ENCODE data around the gene SMIM1. TPM values are rescaled to one million over a fixed set of nuclear protein-coding genes. Genes with fewer than 3 reads are reported as not detected.

The SMIM1 gene
- total and polyA plus RNA-seq, 2 of the 4 experiments (the other 2 are of a cell fraction), result 0.90 to 3.4 TPM

DNA sequence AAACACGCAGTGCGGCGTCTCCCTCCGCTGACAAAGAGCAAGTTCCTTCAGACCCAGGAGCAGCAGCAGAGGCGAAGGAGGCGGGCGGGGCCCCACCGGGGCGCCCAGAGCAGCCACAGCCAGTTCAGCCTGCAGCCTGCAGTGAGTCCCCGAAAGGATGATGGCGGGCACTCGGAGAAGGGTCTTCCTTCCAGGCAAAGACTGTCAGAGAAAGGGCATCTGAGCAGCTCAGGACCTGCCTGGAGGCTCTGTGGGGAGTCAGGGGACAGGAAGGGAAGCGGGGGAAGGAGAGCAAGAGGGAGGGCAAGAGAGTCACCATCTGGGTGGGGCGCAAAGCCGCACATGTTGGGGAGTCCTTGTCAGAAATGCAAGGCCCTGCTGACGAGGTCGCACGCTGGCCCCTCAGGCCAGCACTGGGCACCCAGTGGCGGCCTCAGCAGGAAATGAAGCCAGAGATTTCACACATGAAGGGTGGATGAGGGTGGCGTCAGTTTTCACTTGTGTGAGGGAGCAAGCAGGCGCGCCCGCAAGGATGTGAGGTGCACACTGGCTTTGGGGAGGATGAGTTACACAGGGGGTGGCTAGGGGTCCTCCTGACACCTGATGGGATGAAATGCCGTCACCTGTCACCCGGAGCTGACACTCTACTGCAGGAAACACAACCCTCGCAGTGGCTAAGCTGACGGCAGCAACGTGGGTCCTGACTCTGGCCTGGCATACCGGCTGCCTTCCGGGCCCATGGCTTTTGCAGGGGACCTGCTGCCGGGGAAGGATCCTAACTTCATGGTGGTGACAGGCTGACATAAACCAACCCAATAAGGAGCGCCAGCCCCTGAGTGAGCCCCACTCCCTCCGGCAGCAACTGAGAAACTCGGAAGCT lies 17.1 kb downstream of the SMIM1 start:
- no peaks in the 10 kb centered on the region; the same call in 1 of the 2 replicates for H3K9me1 ChIP-seq (ENCODE audit: insufficient read depth, low read length)
- no peak overlapping the region for H3K9ac ChIP-seq (ENCODE audit: low read depth, low read length)
- H3K56ac ChIP-seq (ENCODE audit: extremely low read depth, insufficient read depth, low read length), result no peak overlapping the region
- H2AK5ac ChIP-seq (ENCODE audit: low read depth, low read length), result no peak overlapping the region
- no peaks in the 10 kb centered on the region for H3K9me3 ChIP-seq (ENCODE audit: control insufficient read depth, insufficient read depth, low read length)
- CTCF ChIA-PET, result no interaction called here
- H2BK15ac ChIP-seq (ENCODE audit: low read depth, low read length), result no peak overlapping the region
- H4K8ac ChIP-seq (ENCODE audit: low read depth in 2 of 2, low read length in 2 of 2), result no peak overlapping the region
- H3K4ac ChIP-seq (ENCODE audit: low read depth, low read length), result no peak overlapping the region
- H4K20me1 ChIP-seq (ENCODE audit: insufficient read depth, low read length), result peaks cover 63% of the 10 kb centered on the region
- no peak overlapping the region for H2AFZ ChIP-seq (replicated peaks; ENCODE audit: low read length, poor library complexity)
- no peak overlapping the region for H4K5ac ChIP-seq (ENCODE audit: low read depth, low read length)
- no peaks in the 10 kb centered on the region for H3K27me3 ChIP-seq (ENCODE audit: control insufficient read depth, insufficient read depth, low read length)
- H3K18ac ChIP-seq (ENCODE audit: low read depth, low read length), result no peak overlapping the region
- ATAC-seq (ENCODE audit: low read depth) (no peak), DNase-seq (no peak)
- no TSS peak for BruUV-seq (replicated peaks)
- H3K23ac ChIP-seq (ENCODE audit: low read depth, low read length), result no peak overlapping the region
- peaks cover 14 to 53% of the 10 kb centered on the region in 2 experiments for H3K79me1 ChIP-seq (ENCODE audit: low read depth in 1 of 2, low read length in 2 of 2)
- no peak overlapping the region for H3K4me2 ChIP-seq (ENCODE audit: low read depth, low read length)
- no peak overlapping the region for H2BK20ac ChIP-seq (ENCODE audit: low read depth, low read length)
- POLR2A ChIA-PET (ENCODE audit: unreplicated experiment), result no interaction called here
- H3K36me3 ChIP-seq (ENCODE audit: control insufficient read depth, insufficient read depth, low read length), result peaks cover 44% of the 10 kb centered on the region
- H3K4me1 ChIP-seq (ENCODE audit: control insufficient read depth, insufficient read depth, low read length), result peaks cover 3% of the 10 kb centered on the region; the same call in 1 of the 2 replicates
- no peak overlapping the region for H3K14ac ChIP-seq (replicated peaks; ENCODE audit: low read depth, low read length)
- H3K27ac ChIP-seq (ENCODE audit: insufficient read depth, low read length), result no peak overlapping the region
- in situ Hi-C loops (cut with MboI; ENCODE audit: low sequenced_read_pairs), result no loop called here
- H2AK9ac ChIP-seq (replicated peaks; ENCODE audit: low read depth, low read length, poor library complexity), result no peak overlapping the region
- H2BK120ac ChIP-seq (ENCODE audit: low read depth, low read length), result no peak overlapping the region
- dilution Hi-C loops (cut with HindIII; ENCODE audit: low sequenced_read_pairs, unreplicated experiment), result no loop called here
- no peak overlapping the region for H4K91ac ChIP-seq (ENCODE audit: insufficient read depth, low read depth, low read length)
- 95% methylated on average over 17 of the region's 34 CpGs; no CpG with 5 or more reads in 1 of the 2 experiments for WGBS, 2 experiments (ENCODE audit: extremely low coverage in 2 of 2, insufficient read length in 1 of 2)
- H3K4me3 ChIP-seq (ENCODE audit: insufficient read depth, low read depth, low read length), result no peak overlapping the region
- no peak overlapping the region for H2BK5ac ChIP-seq (ENCODE audit: low read depth, low read length, poor library complexity, severe bottlenecking)
- intact Hi-C loops (cut with micrococcal nuclease), result no loop called here
- no peak for TF ChIP-seq FOS (IDR thresholded peaks at IDR 0.05; ENCODE audit: low read depth, low read length)
- TF ChIP-seq SMC3 (IDR thresholded peaks at IDR 0.05; ENCODE audit: low read depth, low read length), result no peak
- TF ChIP-seq MAFK (IDR thresholded peaks at IDR 0.05; ENCODE audit: low read depth, low read length), result no peak
- TF ChIP-seq MAZ (IDR thresholded peaks at IDR 0.05; ENCODE audit: borderline replicate concordance, low read depth, low read length), result no peak
- TF ChIP-seq RFX5 (IDR thresholded peaks at IDR 0.05; ENCODE audit: low read depth, low read length), result no peak
- no peak for TF ChIP-seq MXI1 (IDR thresholded peaks at IDR 0.05; ENCODE audit: borderline replicate concordance, low read depth, low read length)
- no peak for TF ChIP-seq POLR2A (IDR thresholded peaks at IDR 0.05; ENCODE audit: low read depth, low read length)
- TF ChIP-seq CHD1 (IDR thresholded peaks at IDR 0.05; ENCODE audit: low read depth, low read length), result no peak
- TF ChIP-seq, protein P1, sequence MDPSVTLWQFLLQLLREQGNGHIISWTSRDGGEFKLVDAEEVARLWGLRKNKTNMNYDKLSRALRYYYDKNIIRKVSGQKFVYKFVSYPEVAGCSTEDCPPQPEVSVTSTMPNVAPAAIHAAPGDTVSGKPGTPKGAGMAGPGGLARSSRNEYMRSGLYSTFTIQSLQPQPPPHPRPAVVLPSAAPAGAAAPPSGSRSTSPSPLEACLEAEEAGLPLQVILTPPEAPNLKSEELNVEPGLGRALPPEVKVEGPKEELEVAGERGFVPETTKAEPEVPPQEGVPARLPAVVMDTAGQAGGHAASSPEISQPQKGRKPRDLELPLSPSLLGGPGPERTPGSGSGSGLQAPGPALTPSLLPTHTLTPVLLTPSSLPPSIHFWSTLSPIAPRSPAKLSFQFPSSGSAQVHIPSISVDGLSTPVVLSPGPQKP (IDR thresholded peaks at IDR 0.05; ENCODE audit: borderline replicate concordance, low read depth, low read length), result no peak
- TF ChIP-seq, protein P2, sequence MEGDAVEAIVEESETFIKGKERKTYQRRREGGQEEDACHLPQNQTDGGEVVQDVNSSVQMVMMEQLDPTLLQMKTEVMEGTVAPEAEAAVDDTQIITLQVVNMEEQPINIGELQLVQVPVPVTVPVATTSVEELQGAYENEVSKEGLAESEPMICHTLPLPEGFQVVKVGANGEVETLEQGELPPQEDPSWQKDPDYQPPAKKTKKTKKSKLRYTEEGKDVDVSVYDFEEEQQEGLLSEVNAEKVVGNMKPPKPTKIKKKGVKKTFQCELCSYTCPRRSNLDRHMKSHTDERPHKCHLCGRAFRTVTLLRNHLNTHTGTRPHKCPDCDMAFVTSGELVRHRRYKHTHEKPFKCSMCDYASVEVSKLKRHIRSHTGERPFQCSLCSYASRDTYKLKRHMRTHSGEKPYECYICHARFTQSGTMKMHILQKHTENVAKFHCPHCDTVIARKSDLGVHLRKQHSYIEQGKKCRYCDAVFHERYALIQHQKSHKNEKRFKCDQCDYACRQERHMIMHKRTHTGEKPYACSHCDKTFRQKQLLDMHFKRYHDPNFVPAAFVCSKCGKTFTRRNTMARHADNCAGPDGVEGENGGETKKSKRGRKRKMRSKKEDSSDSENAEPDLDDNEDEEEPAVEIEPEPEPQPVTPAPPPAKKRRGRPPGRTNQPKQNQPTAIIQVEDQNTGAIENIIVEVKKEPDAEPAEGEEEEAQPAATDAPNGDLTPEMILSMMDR (conservative IDR thresholded peaks at IDR 0.05; ENCODE audit: low read depth, low read length), result no peak
- no peak for TF ChIP-seq CEBPB (IDR thresholded peaks at IDR 0.05; ENCODE audit: low read depth, low read length)
- no peak for TF ChIP-seq RCOR1 (IDR thresholded peaks at IDR 0.05; ENCODE audit: insufficient replicate concordance, low read length)
- no peak for TF ChIP-seq BHLHE40 (IDR thresholded peaks at IDR 0.05; ENCODE audit: low read depth, low read length)
- TF ChIP-seq RAD21 (IDR thresholded peaks at IDR 0.05; ENCODE audit: low read length), result no peak
